HG02623 (cell line): ENCODE measurements around the gene GRID1.

Experiments
- ATAC-seq: cut with Tn5 transposase; IDR thresholded peaks from one replicate; pipeline ENCODE4 v1.9.1; 2021; ENCODE audit warnings: moderate library complexity; ENCODE audit not compliant: unreplicated experiment

GRID1 gene

GRCh38 chr10:86371116-86371515 lies 4.5 kb upstream of the GRID1 start:
- no peak for ATAC-seq

- ATAC-seq = no peak
Measured at GRCh38 chr10:86370006-86370585, 3.5 kb upstream of the GRID1 start.

GRCh38 chr10:86368987-86369386 lies 2.4 kb upstream of the GRID1 start:
- ATAC-seq = no peak

- ATAC-seq = no peak
Measured at GRCh38 chr10:86368046-86368445, 1.5 kb upstream of the GRID1 start.

- ATAC-seq = no peak
Measured at GRCh38 chr10:86367152-86367951, 757 bp upstream of the GRID1 start.

GRCh38 chr10:86366902-86367151 lies 232 bp upstream of the GRID1 start:
- ATAC-seq = no peak

GRCh38 chr10:86365346-86366032 lies 1.1 kb downstream of the GRID1 start:
- no peak for ATAC-seq

- no peak for ATAC-seq
Measured at GRCh38 chr10:86364491-86365345, 1.9 kb downstream of the GRID1 start.

GRCh38 chr10:86363833-86364490 lies 2.6 kb downstream of the GRID1 start:
- ATAC-seq = no peak

- ATAC-seq = no peak
Measured at GRCh38 chr10:86363184-86363832, 3.3 kb downstream of the GRID1 start.

- ATAC-seq = no peak
Measured at GRCh38 chr10:86362586-86363183, 3.9 kb downstream of the GRID1 start.

GRCh38 chr10:86362129-86362527 lies 4.5 kb downstream of the GRID1 start:
- no peak for ATAC-seq

- ATAC-seq = no peak
Measured at GRCh38 chr10:86361156-86362128, 5.2 kb downstream of the GRID1 start.

GRCh38 chr10:86360657-86361056 lies 5.9 kb downstream of the GRID1 start:
- no peak for ATAC-seq

- ATAC-seq = no peak
Measured at GRCh38 chr10:86359954-86360353, 6.6 kb downstream of the GRID1 start.

- no peak for ATAC-seq
Measured at GRCh38 chr10:86359111-86359510, 7.5 kb downstream of the GRID1 start.

GRCh38 chr10:86357676-86358075 lies 8.9 kb downstream of the GRID1 start:
- no peak for ATAC-seq

- ATAC-seq = no peak
Measured at GRCh38 chr10:86357041-86357440, 9.6 kb downstream of the GRID1 start.

GRCh38 chr10:86356296-86356695 lies 10.3 kb downstream of the GRID1 start:
- ATAC-seq = no peak
